MM.1S (cell line): ENCODE measurements around the gene SPOCK3.
"Not testable (repeated sequence)": the region's sequence is repeated elsewhere in the genome, so short reads cannot be mapped to it uniquely, and the experiment has no call there.

ENCODE experiments used
- DNase-seq: peaks from one replicate; pipeline ENCODE4 v3.0.0-alpha.2; 2015
- H2AFZ ChIP-seq: fragments of 300-600 bp; sonication (generic); 2 replicates; pipeline ENCODE4 v1.6.0; 2016; ENCODE audit warnings: antibody characterized with exemption, low read length
- H3F3A ChIP-seq: fragments of 300-600 bp; sonication (generic); 2 replicates; pipeline ENCODE4 v1.6.1; 2016; ENCODE audit warnings: mild to moderate bottlenecking, antibody characterized with exemption, low read length, moderate library complexity, mixed read lengths; ENCODE audit not compliant: insufficient read depth
- H3K27ac ChIP-seq: fragments of 300-600 bp; sonication (generic); 2 replicates; pipeline ENCODE4 v1.5.1; 2016; ENCODE audit warnings: mild to moderate bottlenecking, low read length
- H3K27me3 ChIP-seq: fragments of 300-600 bp; sonication (generic); replicated peaks from 2 replicates; pipeline ENCODE4 v1.6.0; 2016; ENCODE audit warnings: low read length; ENCODE audit not compliant: insufficient read depth
- H3K36me3 ChIP-seq: fragments of 300-600 bp; sonication (generic); replicated peaks from 2 replicates; pipeline ENCODE4 v1.6.1; 2016; ENCODE audit warnings: mild to moderate bottlenecking, low read length, mixed read lengths; ENCODE audit not compliant: insufficient read depth
- H3K4me1 ChIP-seq: fragments of 300-600 bp; sonication (generic); 2 replicates; pipeline ENCODE4 v1.6.1; 2016; ENCODE audit warnings: low read length, mixed read lengths
- H3K4me2 ChIP-seq: fragments of 300-600 bp; sonication (generic); 2 replicates; pipeline ENCODE4 v1.6.0; 2016; ENCODE audit warnings: low read depth, low read length
- H3K4me3 ChIP-seq: fragments of 300-600 bp; sonication (generic); 2 replicates; pipeline ENCODE4 v1.5.1; 2016; ENCODE audit warnings: low read length, mixed read lengths
- H3K79me2 ChIP-seq: fragments of 300-600 bp; sonication (generic); 2 replicates; pipeline ENCODE4 v1.6.1; 2016; ENCODE audit warnings: mixed run types, low read length, mixed read lengths
- H3K9ac ChIP-seq: fragments of 300-600 bp; sonication (generic); 2 replicates; pipeline ENCODE4 v1.6.1; 2016; ENCODE audit warnings: low read length, mixed read lengths
- H3K9me2 ChIP-seq: fragments of 300-600 bp; sonication (generic); replicated peaks from 2 replicates; pipeline ENCODE4 v1.6.1; 2016; ENCODE audit warnings: mild to moderate bottlenecking, low read length, mixed read lengths; ENCODE audit not compliant: insufficient read depth
- H3K9me3 ChIP-seq: fragments of 300-600 bp; sonication (generic); replicated peaks from 2 replicates; pipeline ENCODE4 v1.6.1; 2016; ENCODE audit warnings: mild to moderate bottlenecking, low read length, mixed read lengths; ENCODE audit not compliant: insufficient read depth
- H4K20me1 ChIP-seq: fragments of 300-600 bp; sonication (generic); 2 replicates; pipeline ENCODE4 v1.6.1; 2016; ENCODE audit warnings: mild to moderate bottlenecking, low read length, moderate library complexity, mixed read lengths; ENCODE audit not compliant: insufficient read depth
- CTCF ChIP-seq: fragments of 300-600 bp; sonication (generic); IDR thresholded peaks from 2 replicates; pipeline ENCODE4 v1.5.1; 2016; ENCODE audit warnings: antibody characterized with exemption, low read length, mixed read lengths
- EZH2 ChIP-seq: fragments of 300-600 bp; sonication (generic); optimal IDR thresholded peaks from 2 replicates; pipeline ENCODE3; 2017; ENCODE audit warnings: low read depth, mild to moderate bottlenecking, antibody characterized with exemption, low read length, mixed read lengths
- EZH2phosphoT487 ChIP-seq: fragments of 300-600 bp; sonication (generic); IDR thresholded peaks from 2 replicates; pipeline ENCODE4 v1.6.1; 2018; ENCODE audit warnings: antibody characterized with exemption, low read length

SPOCK3 gene

GRCh38 chr4:166977596-166977995, 256.7 kb downstream of the SPOCK3 start:
- Histone ChIP-seq H3K36me3 (no peaks in the 10 kb centered on the region), H3K9me2 (no peaks in the 10 kb centered on the region), H3K4me2 (no peak overlapping the region), H3K27ac (no peak overlapping the region), H4K20me1 (no peaks in the 10 kb centered on the region), H3K9me3 (no peaks in the 10 kb centered on the region), H3F3A (no peaks in the 10 kb centered on the region), H3K9ac (no peak overlapping the region), H3K4me1 (no peaks in the 10 kb centered on the region), H3K4me3 (no peak overlapping the region), H3K27me3 (no peaks in the 10 kb centered on the region), H2AFZ (no peak overlapping the region), H3K79me2 (no peaks in the 10 kb centered on the region)
- TF ChIP-seq EZH2 (no peak), EZH2phosphoT487 (no peak), CTCF (no peak)
- no peak for DNase-seq

GRCh38 chr4:166972071-166972470, 262.2 kb downstream of the SPOCK3 start:
- no peaks in the 10 kb centered on the region for H3K36me3 ChIP-seq
- no peaks in the 10 kb centered on the region for H4K20me1 ChIP-seq
- H3K4me1 ChIP-seq: no peaks in the 10 kb centered on the region
- H3K9me2 ChIP-seq: no peaks in the 10 kb centered on the region
- H3K4me2 ChIP-seq: no peak overlapping the region
- TF ChIP-seq EZH2 (no peak), EZH2phosphoT487 (no peak), CTCF (no peak)
- DNase-seq: no peak
- no peak overlapping the region for H3K4me3 ChIP-seq
- no peaks in the 10 kb centered on the region for H3F3A ChIP-seq
- no peaks in the 10 kb centered on the region for H3K79me2 ChIP-seq
- no peak overlapping the region for H3K27ac ChIP-seq
- H3K27me3 ChIP-seq: no peaks in the 10 kb centered on the region
- H3K9me3 ChIP-seq: no peaks in the 10 kb centered on the region; the same call in 1 of the 2 replicates
- no peak overlapping the region for H3K9ac ChIP-seq
- H2AFZ ChIP-seq: no peak overlapping the region

GRCh38 chr4:166968219-166968618, 266.1 kb downstream of the SPOCK3 start:
- DNase-seq, H3F3A ChIP-seq, H2AFZ ChIP-seq, H3K9me2 ChIP-seq, H3K27ac ChIP-seq, H3K9ac ChIP-seq, H3K79me2 ChIP-seq, H3K27me3 ChIP-seq, H3K9me3 ChIP-seq, H3K4me2 ChIP-seq, H3K4me1 ChIP-seq, H3K4me3 ChIP-seq, H4K20me1 ChIP-seq, H3K36me3 ChIP-seq: not testable (repeated sequence)

GRCh38 chr4:166965562-166965961, 268.7 kb downstream of the SPOCK3 start:
- Histone ChIP-seq H3K9me2 (no peaks in the 10 kb centered on the region), H3K27ac (no peak overlapping the region), H3K79me2 (no peaks in the 10 kb centered on the region), H3K27me3 (no peaks in the 10 kb centered on the region), H2AFZ (no peak overlapping the region), H3K4me3 (no peak overlapping the region), H3K36me3 (no peaks in the 10 kb centered on the region), H3K4me2 (no peak overlapping the region), H4K20me1 (no peaks in the 10 kb centered on the region), H3K9ac (no peak overlapping the region), H3K9me3 (no peaks in the 10 kb centered on the region; the same call in 1 of the 2 replicates), H3F3A (no peaks in the 10 kb centered on the region), H3K4me1 (no peaks in the 10 kb centered on the region)
- TF ChIP-seq CTCF (no peak), EZH2 (no peak), EZH2phosphoT487 (no peak)
- DNase-seq: no peak
